ENCODE results near the gene F10. TPM values are rescaled to one million over a fixed set of nuclear protein-coding genes. Genes with fewer than 3 reads are reported as not detected.

Gene F10
- total and polyA plus RNA-seq, 2 experiments from 2014 or later, result 0.76 to 1.6 TPM

GRCh38 chr13:113074401-113074800, 48.2 kb upstream of the F10 start:
- Mint-ChIP-seq H3K36me3 (ENCODE audit: low read depth) (peaks cover 5% of the 10 kb centered on the region; the same call in 2 of the 3 replicates), H3K4me1 (peaks cover 8% of the 10 kb centered on the region), H3K27me3 (ENCODE audit: insufficient read depth, low read depth, poor library complexity) (peaks cover 7% of the 10 kb centered on the region), H3K4me3 (no peak overlapping the region), H3K9me3 (no peaks in the 10 kb centered on the region), H3K27ac (peak overlapping the region; percentile 40)
- no peak for DNase-seq (ENCODE audit: low spot score)
- Histone ChIP-seq H3K27me3 (ENCODE audit: insufficient read depth) (no peaks in the 10 kb centered on the region), H3K36me3 (ENCODE audit: insufficient read depth) (no peaks in the 10 kb centered on the region), H3F3A (replicated peaks; ENCODE audit: low read depth) (no peaks in the 10 kb centered on the region), H3K4me2 (no peak overlapping the region), H3K4me1 (ENCODE audit: insufficient read depth) (no peaks in the 10 kb centered on the region), H3K9me2 (ENCODE audit: insufficient read depth) (no peaks in the 10 kb centered on the region), H3K27ac (ENCODE audit: low read depth) (no peak overlapping the region), H4K20me1 (replicated peaks; ENCODE audit: insufficient read depth) (no peaks in the 10 kb centered on the region), H2AFZ (no peak overlapping the region), H3K79me2 (replicated peaks; ENCODE audit: insufficient read depth) (no peaks in the 10 kb centered on the region), H3K4me3 (no peak overlapping the region)
- TF ChIP-seq REST (IDR thresholded peaks at IDR 0.05; ENCODE audit: unreplicated experiment), result no peak
- TF ChIP-seq ZNF331 (CRISPR knock-in tag; IDR thresholded peaks at IDR 0.05; ENCODE audit: low read depth), result no peak
- TF ChIP-seq ZNF462 (CRISPR knock-in tag; IDR thresholded peaks at IDR 0.05), result no peak
- no peak for TF ChIP-seq STAT1 (IDR thresholded peaks at IDR 0.05; ENCODE audit: unreplicated experiment)
- TF ChIP-seq ETS1 (IDR thresholded peaks at IDR 0.05), result no peak
- TF ChIP-seq ZNF114 (CRISPR knock-in tag; IDR thresholded peaks at IDR 0.05), result no peak
- no peak for TF ChIP-seq CREB1 (CRISPR knock-in tag; IDR thresholded peaks at IDR 0.05; ENCODE audit: low read depth)
- no peak for TF ChIP-seq EZH2 (IDR thresholded peaks at IDR 0.05; ENCODE audit: low read depth, unreplicated experiment)
- no peak for TF ChIP-seq NANOG (IDR thresholded peaks at IDR 0.05; ENCODE audit: borderline replicate concordance)
- TF ChIP-seq JUNB (IDR thresholded peaks at IDR 0.05; ENCODE audit: unreplicated experiment), result no peak
- TF ChIP-seq CTCF (conservative IDR thresholded peaks at IDR 0.05; ENCODE audit: low read depth in 2 of 2), result no peak
- no peak for TF ChIP-seq EZH2phosphoT487 (IDR thresholded peaks at IDR 0.05; ENCODE audit: unreplicated experiment)
- TF ChIP-seq POLR2AphosphoS5 (IDR thresholded peaks at IDR 0.05; ENCODE audit: low read depth), result no peak
- ATAC-seq, result no peak

Data from GM23338 (cell line).